Ishikawa (cell line): ENCODE measurements around the gene RALGPS2.

ENCODE experiments used
- CREB1 ChIP-seq: IDR thresholded peaks from 2 replicates; pipeline ENCODE4 v1.6.1; 2012; ENCODE audit warnings: low read depth
- EGR1 ChIP-seq: IDR thresholded peaks from 2 replicates; pipeline ENCODE4 v1.6.1; 2012
- EP300 ChIP-seq: IDR thresholded peaks from 2 replicates; pipeline ENCODE4 v1.6.1; 2012; ENCODE audit warnings: borderline replicate concordance
- FOXM1 ChIP-seq: IDR thresholded peaks from 2 replicates; pipeline ENCODE4 v1.6.1; 2012; ENCODE audit warnings: low read depth, borderline replicate concordance
- MAX ChIP-seq: IDR thresholded peaks from 2 replicates; pipeline ENCODE4 v1.6.1; 2012
- NFIC ChIP-seq: IDR thresholded peaks from 2 replicates; pipeline ENCODE4 v1.6.1; 2012
- RAD21 ChIP-seq: IDR thresholded peaks from 2 replicates; pipeline ENCODE4 v1.6.1; 2012; ENCODE audit warnings: low read depth
- TAF1 ChIP-seq: IDR thresholded peaks from 2 replicates; pipeline ENCODE4 v1.6.1; 2012; ENCODE audit warnings: low read depth, mild to moderate bottlenecking
- TCF12 ChIP-seq: IDR thresholded peaks from 2 replicates; pipeline ENCODE4 v1.6.1; 2012; ENCODE audit warnings: low read depth
- YY1 ChIP-seq: IDR thresholded peaks from 2 replicates; pipeline ENCODE4 v1.6.1; 2012; ENCODE audit warnings: low read depth
- ZBTB7A ChIP-seq: IDR thresholded peaks from 2 replicates; pipeline ENCODE4 v1.6.1; 2012; ENCODE audit warnings: low read depth
- TF ChIP-seq, protein P1 (sequence below): IDR thresholded peaks from 2 replicates; pipeline ENCODE4 v1.6.1; 2012; ENCODE audit warnings: low read depth, mild to moderate bottlenecking

GRCh38 chr1:178928976-178929375 is 203.9 kb downstream of the RALGPS2 start:
- no peak for TF ChIP-seq EP300
- TF ChIP-seq ZBTB7A, result no peak
- TF ChIP-seq TAF1, result no peak
- no peak for TF ChIP-seq NFIC
- TF ChIP-seq YY1, result no peak
- no peak for TF ChIP-seq TCF12
- no peak for TF ChIP-seq FOXM1
- TF ChIP-seq RAD21, result no peak
- no peak for TF ChIP-seq MAX
- TF ChIP-seq, protein P1, sequence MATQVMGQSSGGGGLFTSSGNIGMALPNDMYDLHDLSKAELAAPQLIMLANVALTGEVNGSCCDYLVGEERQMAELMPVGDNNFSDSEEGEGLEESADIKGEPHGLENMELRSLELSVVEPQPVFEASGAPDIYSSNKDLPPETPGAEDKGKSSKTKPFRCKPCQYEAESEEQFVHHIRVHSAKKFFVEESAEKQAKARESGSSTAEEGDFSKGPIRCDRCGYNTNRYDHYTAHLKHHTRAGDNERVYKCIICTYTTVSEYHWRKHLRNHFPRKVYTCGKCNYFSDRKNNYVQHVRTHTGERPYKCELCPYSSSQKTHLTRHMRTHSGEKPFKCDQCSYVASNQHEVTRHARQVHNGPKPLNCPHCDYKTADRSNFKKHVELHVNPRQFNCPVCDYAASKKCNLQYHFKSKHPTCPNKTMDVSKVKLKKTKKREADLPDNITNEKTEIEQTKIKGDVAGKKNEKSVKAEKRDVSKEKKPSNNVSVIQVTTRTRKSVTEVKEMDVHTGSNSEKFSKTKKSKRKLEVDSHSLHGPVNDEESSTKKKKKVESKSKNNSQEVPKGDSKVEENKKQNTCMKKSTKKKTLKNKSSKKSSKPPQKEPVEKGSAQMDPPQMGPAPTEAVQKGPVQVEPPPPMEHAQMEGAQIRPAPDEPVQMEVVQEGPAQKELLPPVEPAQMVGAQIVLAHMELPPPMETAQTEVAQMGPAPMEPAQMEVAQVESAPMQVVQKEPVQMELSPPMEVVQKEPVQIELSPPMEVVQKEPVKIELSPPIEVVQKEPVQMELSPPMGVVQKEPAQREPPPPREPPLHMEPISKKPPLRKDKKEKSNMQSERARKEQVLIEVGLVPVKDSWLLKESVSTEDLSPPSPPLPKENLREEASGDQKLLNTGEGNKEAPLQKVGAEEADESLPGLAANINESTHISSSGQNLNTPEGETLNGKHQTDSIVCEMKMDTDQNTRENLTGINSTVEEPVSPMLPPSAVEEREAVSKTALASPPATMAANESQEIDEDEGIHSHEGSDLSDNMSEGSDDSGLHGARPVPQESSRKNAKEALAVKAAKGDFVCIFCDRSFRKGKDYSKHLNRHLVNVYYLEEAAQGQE, result no peak
- TF ChIP-seq CREB1, result no peak
- TF ChIP-seq EGR1, result no peak
